Small intestine (tissue), 7 donors: Measurements from ENCODE around the gene FBN1. TPM values are rescaled to one million over a fixed set of nuclear protein-coding genes. Genes with fewer than 3 reads are reported as not detected.

Experiments used
- DNase-seq, 2 donors: peaks; one replicate each; pipeline versions ENCODE4 v3.0.0 to v3.0.0-alpha.2; 2013
- FAIRE-seq: peaks from 2 replicates; lab custom pipeline; 2012; peaks lifted over from hg19 to GRCh38; lab: Jason Lieb, UNC
- H3K27ac ChIP-seq, 3 donors: one replicate each; pipeline ENCODE4 v1.5.1; 2013; ENCODE audit warnings: low read length in 2 of 3, mild to moderate bottlenecking in 2 of 3, control low read depth in 1 of 3, inconsistent platforms in 1 of 3, low read depth in 1 of 3, moderate library complexity in 1 of 3
- H3K27me3 ChIP-seq, 3 donors: one replicate each; pipeline ENCODE4 v1.6.1; 2013; ENCODE audit warnings: low read length in 3 of 3, inconsistent platforms in 1 of 3; ENCODE audit not compliant: control insufficient read depth in 3 of 3, insufficient read depth in 3 of 3
- H3K36me3 ChIP-seq, 3 donors: one replicate each; pipeline ENCODE4 v1.6.1; 2013; ENCODE audit warnings: low read length in 3 of 3, inconsistent platforms in 1 of 3, low read depth in 1 of 3, mild to moderate bottlenecking in 1 of 3, moderate library complexity in 1 of 3; ENCODE audit not compliant: control insufficient read depth in 3 of 3, insufficient read depth in 2 of 3
- H3K4me1 ChIP-seq, 3 donors: one replicate each; pipeline ENCODE4 v1.6.1; 2013; ENCODE audit warnings: low read length in 2 of 3, inconsistent platforms in 1 of 3, low read depth in 1 of 3, mild to moderate bottlenecking in 1 of 3, moderate library complexity in 1 of 3; ENCODE audit not compliant: control insufficient read depth in 3 of 3, insufficient read depth in 2 of 3
- H3K4me3 ChIP-seq, 3 donors: one replicate each; pipeline ENCODE4 v1.5.1; 2013; ENCODE audit warnings: low read length in 3 of 3, control low read depth in 1 of 3, inconsistent platforms in 1 of 3, low read depth in 1 of 3, mild to moderate bottlenecking in 1 of 3, moderate library complexity in 1 of 3
- H3K9me3 ChIP-seq, 2 donors: one replicate each; pipeline ENCODE4 v1.6.1; 2013; ENCODE audit warnings: low read depth in 1 of 2, low read length in 1 of 2; ENCODE audit not compliant: control insufficient read depth in 2 of 2, insufficient read depth in 1 of 2
- WGBS, 3 donors: extraction: QIAGEN DNeasy Blood & Tissue Kit; methylation state at CpG; one replicate each; pipeline ENCODE4 v1.1.7; 2013; 5-methylcytosine and 5-hydroxymethylcytosine counted together
- polyA plus RNA-seq, 4 donors: library from polyadenylated mRNA; stranded (reverse) in 3 of 4; unstranded in 1 of 4; fragments of 200-250 nt in 3 of 4; fragments of 120-200 nt in 1 of 4; gene quantifications; one replicate each; pipeline versions ENCODE4 v1.2.1 to v1.2.3, GENCODE V29; 2013
- donor health status: healthy with polysubstance abuse.
- donor health status: control.
- donor health status: control.
- donor health status: Bipolar disorder and iron deficiency.
- donor health status: healthy.

The FBN1 gene
- polyA plus RNA-seq, 4 donors, result 1.1 to 33.9 (median 11.3) TPM

GRCh38 chr15:48557335-48557734 lies 88.2 kb downstream of the FBN1 start:
- DNase-seq (no peak), FAIRE-seq (no peak)
- no peak overlapping the region for H3K4me3 ChIP-seq
- H3K27ac ChIP-seq, result no peak overlapping the region
- no peaks in the 10 kb centered on the region for H3K9me3 ChIP-seq
- H3K27me3 ChIP-seq, result no peaks in the 10 kb centered on the region
- no peaks in the 10 kb centered on the region for H3K4me1 ChIP-seq
- WGBS, 3 donors, result 61 to 82% (median 63%) methylated on average over 8 of the region's 8 CpGs
- no peaks in the 10 kb centered on the region for H3K36me3 ChIP-seq

- no peaks in the 10 kb centered on the region for H3K27me3 ChIP-seq
- no peak for FAIRE-seq
- no peaks in the 10 kb centered on the region for H3K4me1 ChIP-seq
- no peak overlapping the region for H3K27ac ChIP-seq
- DNase-seq, result no peak
- 75 to 86% (median 84%) methylated on average over 7 of the region's 7 CpGs for WGBS, 3 donors
- no peaks in the 10 kb centered on the region for H3K9me3 ChIP-seq
- no peaks in the 10 kb centered on the region for H3K36me3 ChIP-seq
- H3K4me3 ChIP-seq, result no peak overlapping the region
Observed at GRCh38 chr15:48556159-48556897, 89.2 kb downstream of the FBN1 start.

GRCh38 chr15:48555241-48555881 lies 90.1 kb downstream of the FBN1 start:
- H3K4me3 ChIP-seq, result no peak overlapping the region
- no peaks in the 10 kb centered on the region for H3K9me3 ChIP-seq
- FAIRE-seq (no peak), DNase-seq (no peak)
- H3K27ac ChIP-seq, result no peak overlapping the region
- no peaks in the 10 kb centered on the region for H3K4me1 ChIP-seq
- H3K36me3 ChIP-seq, result no peaks in the 10 kb centered on the region
- no peaks in the 10 kb centered on the region for H3K27me3 ChIP-seq
- WGBS, 3 donors, result 77 to 86% (median 83%) methylated on average over 6 of the region's 6 CpGs

GRCh38 chr15:48554112-48554511 lies 91.4 kb downstream of the FBN1 start:
- WGBS, 3 donors, result 68 to 71% (median 71%) methylated on average over 5 of the region's 5 CpGs
- Histone ChIP-seq H3K4me1 (no peaks in the 10 kb centered on the region), H3K36me3 (no peaks in the 10 kb centered on the region), H3K27ac (no peak overlapping the region), H3K27me3 (no peaks in the 10 kb centered on the region), H3K4me3 (no peak overlapping the region), H3K9me3 (no peaks in the 10 kb centered on the region)
- FAIRE-seq, result no peak
- no peak for DNase-seq

GRCh38 chr15:48553559-48553958 lies 92.0 kb downstream of the FBN1 start:
- Histone ChIP-seq H3K9me3 (no peaks in the 10 kb centered on the region), H3K27me3 (no peaks in the 10 kb centered on the region), H3K4me1 (no peaks in the 10 kb centered on the region), H3K4me3 (no peak overlapping the region), H3K36me3 (no peaks in the 10 kb centered on the region), H3K27ac (no peak overlapping the region)
- 63 to 73% (median 65%) methylated on average over 2 of the region's 2 CpGs for WGBS, 3 donors
- no peak for DNase-seq
- no peak for FAIRE-seq

GRCh38 chr15:48550822-48551525 lies 94.5 kb downstream of the FBN1 start:
- Histone ChIP-seq H3K4me1 (no peaks in the 10 kb centered on the region), H3K9me3 (no peaks in the 10 kb centered on the region), H3K4me3 (no peak overlapping the region), H3K27ac (no peak overlapping the region), H3K36me3 (no peaks in the 10 kb centered on the region), H3K27me3 (no peaks in the 10 kb centered on the region)
- FAIRE-seq (no peak), DNase-seq (no peak)
- 81 to 93% (median 87%) methylated on average over 3 of the region's 3 CpGs for WGBS, 3 donors

GRCh38 chr15:48548455-48548854 lies 97.1 kb downstream of the FBN1 start:
- no peak overlapping the region for H3K4me3 ChIP-seq
- H3K4me1 ChIP-seq, result no peaks in the 10 kb centered on the region
- no peaks in the 10 kb centered on the region for H3K9me3 ChIP-seq
- H3K36me3 ChIP-seq, result no peaks in the 10 kb centered on the region
- WGBS, 3 donors, result 86 to 92% (median 87%) methylated on average over 2 of the region's 2 CpGs
- H3K27ac ChIP-seq, result no peak overlapping the region
- FAIRE-seq, result no peak
- H3K27me3 ChIP-seq, result no peaks in the 10 kb centered on the region
- no peak for DNase-seq

GRCh38 chr15:48547286-48547685 lies 98.2 kb downstream of the FBN1 start:
- Histone ChIP-seq H3K4me1 (no peaks in the 10 kb centered on the region), H3K4me3 (no peak overlapping the region), H3K9me3 (no peaks in the 10 kb centered on the region), H3K36me3 (no peaks in the 10 kb centered on the region), H3K27me3 (no peaks in the 10 kb centered on the region), H3K27ac (no peak overlapping the region)
- FAIRE-seq (no peak), DNase-seq (no peak)
- 66 to 68% (median 68%) methylated on average over 4 of the region's 4 CpGs for WGBS, 3 donors
